HEK293 (cell line): ENCODE data around the gene LYL1.

ENCODE experiments used
- CTCF ChIP-seq: fragments of 450-650 bp; formaldehyde crosslinking; IDR thresholded peaks from 2 replicates; pipeline ENCODE4 v1.5.1; 2016; ENCODE audit warnings: missing biosample characterization, missing genetic modification characterization
- GLI4 ChIP-seq: fragments of 450-650 bp; formaldehyde crosslinking; IDR thresholded peaks from 2 replicates; pipeline ENCODE4 v1.5.1; 2016; ENCODE audit warnings: missing biosample characterization, missing genetic modification characterization
- INSM2 ChIP-seq: fragments of 450-650 bp; formaldehyde crosslinking; IDR thresholded peaks from 2 replicates; pipeline ENCODE4 v1.5.1; 2016; ENCODE audit warnings: missing biosample characterization, missing genetic modification characterization
- REPIN1 ChIP-seq: fragments of 450-650 bp; formaldehyde crosslinking; IDR thresholded peaks from 2 replicates; pipeline ENCODE4 v1.5.1; 2017; ENCODE audit warnings: missing biosample characterization, missing genetic modification characterization, low read depth
- SALL2 ChIP-seq: fragments of 450-650 bp; formaldehyde crosslinking; IDR thresholded peaks from 2 replicates; pipeline ENCODE4 v1.5.0; 2017; ENCODE audit warnings: missing biosample characterization, mild to moderate bottlenecking, missing genetic modification characterization, borderline replicate concordance
- ZBTB17 ChIP-seq: fragments of 450-650 bp; formaldehyde crosslinking; IDR thresholded peaks from 2 replicates; pipeline ENCODE4 v1.5.1; 2016; ENCODE audit warnings: missing biosample characterization, missing genetic modification characterization
- ZBTB8A ChIP-seq: fragments of 450-650 bp; formaldehyde crosslinking; IDR thresholded peaks from 2 replicates; pipeline ENCODE4 v1.5.1; 2016; ENCODE audit warnings: missing biosample characterization, missing genetic modification characterization
- ZNF112 ChIP-seq: fragments of 450-650 bp; formaldehyde crosslinking; IDR thresholded peaks from 2 replicates; pipeline ENCODE4 v1.5.0; 2017; ENCODE audit warnings: missing biosample characterization, missing genetic modification characterization
- ZNF19 ChIP-seq: fragments of 450-650 bp; formaldehyde crosslinking; IDR thresholded peaks from 2 replicates; pipeline ENCODE4; 2016; ENCODE audit warnings: missing biosample characterization, missing genetic modification characterization, low read depth
- ZNF473 ChIP-seq: fragments of 450-650 bp; formaldehyde crosslinking; IDR thresholded peaks from 2 replicates; pipeline ENCODE4 v1.5.1; 2017; ENCODE audit warnings: missing biosample characterization, missing genetic modification characterization

GRCh38 chr19:13083627-13084026, 19.0 kb downstream of the LYL1 start:
- no peak for TF ChIP-seq ZNF473 (tag by site-specific recombination)
- TF ChIP-seq ZNF112 (tag by site-specific recombination) = no peak
- no peak for TF ChIP-seq ZBTB8A (tag by site-specific recombination)
- no peak for TF ChIP-seq CTCF (tag by site-specific recombination)
- TF ChIP-seq GLI4 (tag by site-specific recombination) = no peak
- TF ChIP-seq SALL2 (tag by site-specific recombination) = no peak
- TF ChIP-seq REPIN1 (tag by site-specific recombination) = no peak
- no peak for TF ChIP-seq ZBTB17
- TF ChIP-seq INSM2 (tag by site-specific recombination) = no peak
- no peak for TF ChIP-seq ZNF19 (tag by site-specific recombination)
